ENCODE measurements around the gene BHLHE23.

BHLHE23 gene

DNA sequence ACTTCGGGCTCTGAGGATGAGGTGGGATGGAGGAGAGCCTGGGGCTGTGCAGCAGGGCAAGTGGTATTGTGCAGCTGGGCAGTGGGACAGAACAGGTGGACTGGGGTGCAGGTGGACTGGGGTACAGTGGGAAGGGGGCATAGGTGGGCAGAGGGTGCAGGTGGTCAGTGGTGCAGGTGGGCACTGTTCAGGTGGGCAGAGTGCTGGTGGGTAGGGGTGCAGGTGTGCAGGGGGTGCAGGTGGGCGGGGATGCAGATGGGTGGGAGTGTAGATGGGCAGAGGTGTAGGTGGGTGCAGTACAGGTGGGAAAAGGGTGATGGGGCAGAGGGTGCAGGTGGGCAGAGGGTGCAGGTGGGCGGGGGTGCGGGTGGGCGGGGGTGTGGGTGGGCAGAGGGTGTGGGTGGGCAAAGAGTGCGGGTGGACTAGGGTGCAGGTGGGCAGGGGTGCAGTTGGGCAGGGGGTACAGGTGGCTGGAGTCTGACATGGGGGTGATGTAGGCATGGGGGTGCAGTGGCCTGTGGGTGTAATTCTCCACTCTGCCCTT, 20.4 kb downstream of the BHLHE23 start:
- DNase-seq, result no peak
- no peak overlapping the region for H3K4me3 ChIP-seq (ENCODE audit: low read depth in 1 of 2, low read length in 2 of 2)

DNA sequence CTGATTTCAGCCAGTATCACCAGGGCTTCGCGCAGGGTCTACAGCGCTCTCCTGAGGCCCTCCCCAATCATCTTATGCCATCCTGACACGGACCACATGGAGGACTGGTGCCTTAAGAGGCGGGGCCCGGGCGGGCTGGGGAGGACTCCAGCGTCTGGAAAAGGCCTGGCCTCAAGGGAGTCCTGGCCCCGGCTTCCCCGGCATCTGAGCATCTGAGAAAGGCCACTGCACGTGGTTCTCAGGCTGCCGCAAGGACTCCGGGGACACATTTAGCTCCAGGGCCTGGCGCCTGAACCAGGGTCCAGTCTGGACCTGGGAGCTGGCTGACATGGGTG, 21.4 kb downstream of the BHLHE23 start:
- Histone ChIP-seq H2AFZ (ENCODE audit: low read depth, low read length) (no peak overlapping the region), H3K27ac (ENCODE audit: low read length) (no peak overlapping the region), H3K9me3 (ENCODE audit: insufficient read depth, low read length, severe bottlenecking) (no peaks in the 10 kb centered on the region), H4K20me1 (ENCODE audit: insufficient read depth, low read length) (no peaks in the 10 kb centered on the region; the same call in 1 of the 2 replicates), H3K4me1 (ENCODE audit: insufficient read depth, low read length) (peaks cover 29% of the 10 kb centered on the region), H3K4me2 (ENCODE audit: insufficient read depth, low read length) (no peak overlapping the region), H3K27me3 (ENCODE audit: insufficient read depth, low read length, poor library complexity) (no peaks in the 10 kb centered on the region), H3K9ac (ENCODE audit: low read depth, low read length) (no peak overlapping the region; the same call in 1 of the 2 replicates), H3K79me2 (ENCODE audit: insufficient read depth, low read length) (no peaks in the 10 kb centered on the region), H3K4me3 (ENCODE audit: low read depth in 1 of 2, low read length in 2 of 2) (no peak overlapping the region), H3K36me3 (ENCODE audit: insufficient read depth, low read length) (no peaks in the 10 kb centered on the region)
- ATAC-seq (ENCODE audit: insufficient read depth, low read depth), result no peak
- DNase-seq, result no peak
- TF ChIP-seq, protein P1, sequence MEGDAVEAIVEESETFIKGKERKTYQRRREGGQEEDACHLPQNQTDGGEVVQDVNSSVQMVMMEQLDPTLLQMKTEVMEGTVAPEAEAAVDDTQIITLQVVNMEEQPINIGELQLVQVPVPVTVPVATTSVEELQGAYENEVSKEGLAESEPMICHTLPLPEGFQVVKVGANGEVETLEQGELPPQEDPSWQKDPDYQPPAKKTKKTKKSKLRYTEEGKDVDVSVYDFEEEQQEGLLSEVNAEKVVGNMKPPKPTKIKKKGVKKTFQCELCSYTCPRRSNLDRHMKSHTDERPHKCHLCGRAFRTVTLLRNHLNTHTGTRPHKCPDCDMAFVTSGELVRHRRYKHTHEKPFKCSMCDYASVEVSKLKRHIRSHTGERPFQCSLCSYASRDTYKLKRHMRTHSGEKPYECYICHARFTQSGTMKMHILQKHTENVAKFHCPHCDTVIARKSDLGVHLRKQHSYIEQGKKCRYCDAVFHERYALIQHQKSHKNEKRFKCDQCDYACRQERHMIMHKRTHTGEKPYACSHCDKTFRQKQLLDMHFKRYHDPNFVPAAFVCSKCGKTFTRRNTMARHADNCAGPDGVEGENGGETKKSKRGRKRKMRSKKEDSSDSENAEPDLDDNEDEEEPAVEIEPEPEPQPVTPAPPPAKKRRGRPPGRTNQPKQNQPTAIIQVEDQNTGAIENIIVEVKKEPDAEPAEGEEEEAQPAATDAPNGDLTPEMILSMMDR (IDR thresholded peaks at IDR 0.05; ENCODE audit: borderline replicate concordance, extremely low read depth, low read length, poor library complexity, severe bottlenecking), result no peak
- TF ChIP-seq EZH2 (IDR thresholded peaks at IDR 0.05; ENCODE audit: borderline replicate concordance, low read depth, low read length, severe bottlenecking), result no peak

More for the DNA sequence above, 20.4 kb downstream of the BHLHE23 start:
- Histone ChIP-seq H3K27me3 (ENCODE audit: insufficient read depth, low read length, poor library complexity) (no peaks in the 10 kb centered on the region), H3K79me2 (ENCODE audit: insufficient read depth, low read length) (no peaks in the 10 kb centered on the region), H3K36me3 (ENCODE audit: insufficient read depth, low read length) (no peaks in the 10 kb centered on the region), H2AFZ (ENCODE audit: low read depth, low read length) (no peak overlapping the region), H3K9me3 (ENCODE audit: insufficient read depth, low read length, severe bottlenecking) (no peaks in the 10 kb centered on the region), H3K4me2 (ENCODE audit: insufficient read depth, low read length) (no peak overlapping the region), H3K27ac (ENCODE audit: low read length) (no peak overlapping the region), H3K4me1 (ENCODE audit: insufficient read depth, low read length) (peaks cover 21% of the 10 kb centered on the region), H4K20me1 (ENCODE audit: insufficient read depth, low read length) (no peaks in the 10 kb centered on the region; the same call in 1 of the 2 replicates), H3K9ac (ENCODE audit: low read depth, low read length) (no peak overlapping the region)
- no peak for TF ChIP-seq EZH2 (IDR thresholded peaks at IDR 0.05; ENCODE audit: borderline replicate concordance, low read depth, low read length, severe bottlenecking)
- TF ChIP-seq, protein P1 (IDR thresholded peaks at IDR 0.05; ENCODE audit: borderline replicate concordance, extremely low read depth, low read length, poor library complexity, severe bottlenecking), result no peak
- ATAC-seq (ENCODE audit: insufficient read depth, low read depth), result no peak

DNA sequence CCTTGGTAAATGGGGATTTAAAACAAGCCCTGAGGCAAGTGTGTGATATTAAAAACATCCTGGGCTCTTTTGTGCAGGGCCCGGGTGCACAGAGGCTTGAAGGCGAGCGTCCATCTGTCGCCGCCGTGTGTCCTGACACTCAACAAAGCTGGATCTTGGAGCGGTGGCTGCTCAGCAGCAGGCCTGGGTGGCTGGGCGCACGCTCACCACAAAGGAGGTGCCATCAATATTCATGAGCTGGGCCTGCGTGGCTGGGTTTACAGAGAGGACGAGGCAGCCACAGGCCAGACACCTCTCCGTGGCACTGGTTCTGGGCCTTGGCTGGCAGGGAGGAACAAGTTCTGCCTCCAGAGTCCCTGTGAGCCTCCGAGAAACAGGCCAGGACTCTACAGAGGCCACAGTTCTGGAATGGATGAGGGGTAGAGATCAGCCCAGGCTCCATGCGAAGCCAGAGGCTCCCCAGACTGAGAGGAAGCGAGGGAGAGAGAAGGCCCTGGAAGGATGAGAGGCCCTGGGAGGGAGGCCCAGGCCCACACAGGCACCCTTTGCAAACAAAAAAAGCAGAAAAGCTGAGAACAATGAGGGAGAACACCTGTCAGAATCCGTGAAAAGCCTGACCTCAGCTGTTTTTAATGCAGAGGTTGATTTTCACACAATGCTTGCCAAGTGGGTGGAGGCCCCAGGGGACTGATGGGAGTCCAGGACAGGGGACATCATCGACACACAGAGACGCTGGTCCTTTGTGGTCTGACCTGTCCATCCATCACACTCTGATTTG, 21.9 kb downstream of the BHLHE23 start:
- H2AFZ ChIP-seq (ENCODE audit: low read depth, low read length), result no peak overlapping the region
- H4K20me1 ChIP-seq (ENCODE audit: insufficient read depth, low read length), result no peaks in the 10 kb centered on the region; the same call in 1 of the 2 replicates
- H3K4me3 ChIP-seq (ENCODE audit: low read depth in 1 of 2, low read length in 2 of 2), result no peak overlapping the region
- H3K27ac ChIP-seq (ENCODE audit: low read length), result no peak overlapping the region
- no peak for DNase-seq
- H3K4me1 ChIP-seq (ENCODE audit: insufficient read depth, low read length), result peaks cover 35% of the 10 kb centered on the region
- H3K79me2 ChIP-seq (ENCODE audit: insufficient read depth, low read length), result no peaks in the 10 kb centered on the region
- no peaks in the 10 kb centered on the region for H3K36me3 ChIP-seq (ENCODE audit: insufficient read depth, low read length)
- H3K27me3 ChIP-seq (ENCODE audit: insufficient read depth, low read length, poor library complexity), result no peaks in the 10 kb centered on the region
- ATAC-seq (ENCODE audit: insufficient read depth, low read depth), result no peak
- TF ChIP-seq, protein P1 (IDR thresholded peaks at IDR 0.05; ENCODE audit: borderline replicate concordance, extremely low read depth, low read length, poor library complexity, severe bottlenecking), result no peak
- TF ChIP-seq EZH2 (IDR thresholded peaks at IDR 0.05; ENCODE audit: borderline replicate concordance, low read depth, low read length, severe bottlenecking), result no peak
- no peaks in the 10 kb centered on the region for H3K9me3 ChIP-seq (ENCODE audit: insufficient read depth, low read length, severe bottlenecking)
- H3K4me2 ChIP-seq (ENCODE audit: insufficient read depth, low read length), result no peak overlapping the region
- H3K9ac ChIP-seq (ENCODE audit: low read depth, low read length), result peak overlapping the region; percentile 19
